HepG2 (cell line): ENCODE results near the gene C1orf185. TPM values are rescaled to one million over a fixed set of nuclear protein-coding genes. Genes with fewer than 3 reads are reported as not detected.

ENCODE experiments used
- ATAC-seq: fragments of 200-7000 bp; cut with Tn5 transposase; 3 replicates; pipeline ENCODE4 v1.9.1; 2020; ENCODE audit warnings: mild to moderate bottlenecking, moderate library complexity
- BruUV-seq: library from RNA; stranded (reverse); fragments of 400-500 nt; replicated peaks from 2 replicates; lab custom pipeline; 2021; lab: Mats Ljungman, UMichigan
- CTCF ChIA-PET: fragments of 300-600 bp; formaldehyde crosslinking; extraction: SDS; loops from one replicate; lab custom pipeline; 2021; ENCODE audit warnings: low total read pairs, inconsistent platforms, low intra/inter-chr PET ratio; lab: Yijun Ruan, JAX
- POLR2A ChIA-PET: fragments of 350-600 bp; sonication (Branson Sonifier 250); formaldehyde crosslinking; loops from one replicate; lab custom pipeline; 2020; ENCODE audit warnings: antibody characterized with exemption, inconsistent platforms; lab: Yijun Ruan, JAX
- DNase-seq: peaks from one replicate; pipeline ENCODE4 v3.0.0-alpha.2; 2015; ENCODE audit warnings: low spot score
- FAIRE-seq: peaks from 3 replicates; lab custom pipeline; 2011; peaks lifted over from hg19 to GRCh38; lab: Jason Lieb, UNC
- H2AFZ ChIP-seq: one replicate; pipeline ENCODE4 v1.6.1; 2011; ENCODE audit warnings: low read length, inconsistent platforms
- H3K27ac ChIP-seq: fragments of 300-600 bp; 3 replicates; pipeline ENCODE4 v1.8.0; 2011; ENCODE audit warnings: mixed run types, mild to moderate bottlenecking, mixed read lengths, low read length, inconsistent platforms; ENCODE audit not compliant: insufficient read depth; ENCODE audit errors: extremely low read length
- H3K27me3 ChIP-seq, 2 experiments: fragments of 200-600 bp in 1 of 2; 2 replicates in 1 of 2; 3 replicates in 1 of 2; pipeline versions ENCODE4 v1.6.0 to v1.8.0; 2011; ENCODE audit warnings: low read length in 2 of 2, mild to moderate bottlenecking in 2 of 2, moderate library complexity in 2 of 2, inconsistent platforms in 1 of 2; ENCODE audit not compliant: insufficient read depth in 2 of 2, control insufficient read depth in 1 of 2
- H3K36me3 ChIP-seq, 2 experiments: fragments of 200-600 bp in 1 of 2; replicated peaks in 1 of 2; 2 replicates in 1 of 2; 3 replicates in 1 of 2; pipeline versions ENCODE4 v1.5.1 to v1.8.0; 2011; ENCODE audit warnings: low read length in 2 of 2, inconsistent platforms in 1 of 2; ENCODE audit not compliant: insufficient read depth in 2 of 2, control insufficient read depth in 1 of 2
- H3K4me1 ChIP-seq: 2 replicates; pipeline ENCODE4 v1.5.1; 2012; ENCODE audit warnings: low read length, inconsistent platforms; ENCODE audit not compliant: insufficient read depth
- H3K4me2 ChIP-seq: 2 replicates; pipeline ENCODE4 v1.6.0; 2011; ENCODE audit warnings: low read depth, low read length, inconsistent platforms
- H3K4me3 ChIP-seq, 3 experiments: fragments of 200-600 bp in 1 of 3; sonication (generic), shearing (Covaris generic) in 1 of 3; replicated peaks in 1 of 3; 2 replicates each; pipeline ENCODE4 v1.5.1; 2011 to 2016; ENCODE audit warnings: low read length in 3 of 3, inconsistent platforms in 2 of 3, low read depth in 2 of 3, mild to moderate bottlenecking in 2 of 3, control low read depth in 1 of 3, mixed read lengths in 1 of 3; ENCODE audit not compliant: insufficient read depth in 1 of 3
- H3K79me2 ChIP-seq: one replicate; pipeline ENCODE4 v1.6.1; 2011; ENCODE audit warnings: low read length, inconsistent platforms; ENCODE audit not compliant: insufficient read depth
- H3K9ac ChIP-seq: 2 replicates; pipeline ENCODE4 v1.6.0; 2011; ENCODE audit warnings: mild to moderate bottlenecking, low read depth, low read length, inconsistent platforms; ENCODE audit not compliant: insufficient read depth
- H3K9me3 ChIP-seq: 2 replicates; pipeline ENCODE4 v1.5.1; 2012; ENCODE audit warnings: mild to moderate bottlenecking, low read length
- H4K20me1 ChIP-seq: 2 replicates; pipeline ENCODE4 v1.6.0; 2011; ENCODE audit warnings: inconsistent platforms, mild to moderate bottlenecking, low read length, moderate library complexity; ENCODE audit not compliant: insufficient read depth
- ATF7 ChIP-seq, 2 experiments: fragments of 450-650 bp in 1 of 2; sonication (generic) in 1 of 2; formaldehyde crosslinking in 1 of 2; IDR thresholded peaks; 2 replicates each; pipeline versions ENCODE4 v1.4.0 to v1.6.1; 2016 to 2020; ENCODE audit warnings: antibody characterized with exemption in 1 of 2, mild to moderate bottlenecking in 1 of 2, missing genetic modification reagents in 1 of 2
- HDAC6 ChIP-seq: fragments of 200-600 bp; sonication (generic); IDR thresholded peaks from 2 replicates; pipeline ENCODE4 v1.7.0; 2017; ENCODE audit warnings: mild to moderate bottlenecking, antibody characterized with exemption, low read length, low read depth
- KAT8 ChIP-seq: IDR thresholded peaks from 2 replicates; pipeline ENCODE4 v1.6.1; 2016; ENCODE audit warnings: missing genetic modification reagents, missing compliant biosample characterization
- PAWR ChIP-seq: sonication (generic); formaldehyde crosslinking; IDR thresholded peaks from 2 replicates; pipeline ENCODE4 v1.4.0; 2020; ENCODE audit warnings: missing genetic modification reagents, mild to moderate bottlenecking, borderline replicate concordance
- SOX13 ChIP-seq, 3 experiments: fragments of 450-650 bp in 1 of 3; sonication (generic) in 1 of 3; formaldehyde crosslinking in 1 of 3; IDR thresholded peaks in 2 of 3; conservative IDR thresholded peaks in 1 of 3; 2 replicates each; pipeline versions ENCODE4 v1.5.0 to v1.6.1; 2016 to 2020; ENCODE audit warnings: antibody characterized with exemption in 1 of 3, mild to moderate bottlenecking in 1 of 3, missing compliant biosample characterization in 1 of 3, missing genetic modification reagents in 1 of 3, moderate library complexity in 1 of 3
- ZFYVE20 ChIP-seq: sonication (generic); formaldehyde crosslinking; IDR thresholded peaks from 2 replicates; pipeline ENCODE4 v1.8.0; 2023; ENCODE audit warnings: low read depth, mild to moderate bottlenecking, moderate library complexity, missing genetic modification reagents, borderline replicate concordance
- ZNF567 ChIP-seq: sonication (generic); formaldehyde crosslinking; IDR thresholded peaks from 2 replicates; pipeline ENCODE4 v1.8.1; 2023; ENCODE audit warnings: mild to moderate bottlenecking, missing genetic modification reagents, borderline replicate concordance
- ZNF792 ChIP-seq: IDR thresholded peaks from 2 replicates; pipeline ENCODE4 v1.6.1; 2016
- WGBS: methylation state at CpG from one replicate; pipeline ENCODE4 v1.1.6; 2017; ENCODE audit warnings: low lambda C conversion rate; 5-methylcytosine and 5-hydroxymethylcytosine counted together
- in situ Hi-C: cut with HindIII; loops from 2 replicates; pipeline ENCODE4 v1.10.0; 2017; ENCODE audit warnings: low pct_unique_long_range_greater_than_20kb; ENCODE audit not compliant: extremely low pct_ligation_motif_present
- intact Hi-C: fragments of 100-400 bp; cut with micrococcal nuclease; formaldehyde crosslinking; loops from one replicate; pipeline ENCODE4 v1.10.0; 2022; ENCODE audit not compliant: unreplicated experiment
- polyA plus RNA-seq, 8 experiments: library from polyadenylated mRNA; depleted of rRNA in 3 of 8; stranded (reverse) in 7 of 8; unstranded in 1 of 8; fragments of >200 nt; fragmentation: Illumina TruSeq in 4 of 8; extraction: Trizol in 4 of 8; gene quantifications; 2 replicates each; pipeline versions ENCODE4 v1.2.1 to v1.2.3, GENCODE V29; 2011 to 2016; ENCODE audit warnings: low read depth in 4 of 8, missing spikeins in 1 of 8, mixed read lengths in 1 of 8; ENCODE audit not compliant: insufficient read depth in 1 of 8
- total RNA-seq, 5 experiments: library from RNA; depleted of rRNA; stranded (reverse); fragments of >200 nt; fragmentation: Illumina TruSeq; extraction: Trizol; gene quantifications; 2 replicates each; pipeline ENCODE4 v1.2.3, GENCODE V29; 2016; ENCODE audit warnings: low read depth in 1 of 5
- TF ChIP-seq, protein P1 (sequence below): sonication (generic); formaldehyde crosslinking; IDR thresholded peaks from 2 replicates; pipeline ENCODE4 v1.4.0; 2020; ENCODE audit warnings: missing genetic modification reagents
- TF ChIP-seq, protein P2 (sequence below): sonication (generic); formaldehyde crosslinking; IDR thresholded peaks from 2 replicates; pipeline ENCODE4 v1.8.1; 2023; ENCODE audit warnings: mild to moderate bottlenecking, inconsistent platforms, moderate library complexity, missing genetic modification reagents, borderline replicate concordance

C1orf185 gene
- total and polyA plus RNA-seq, 2 of the 13 experiments (the other 11 are each of a cell fraction or from before 2014, with no cell fraction given): not detected

- H3K4me2 ChIP-seq: no peak overlapping the region
Observed at GRCh38 chr1:51139474-51139873, 37.4 kb downstream of the C1orf185 start.

More at GRCh38 chr1:51139474-51139873, 37.4 kb downstream of the C1orf185 start:
- no peaks in the 10 kb centered on the region for H4K20me1 ChIP-seq
- no peaks in the 10 kb centered on the region for H3K27me3 ChIP-seq
- WGBS: 6% methylated on average over 2 of the region's 2 CpGs
- H3K4me3 ChIP-seq: no peak overlapping the region
- CTCF ChIA-PET: no interaction called here
- BruUV-seq: no TSS peak
- POLR2A ChIA-PET: no interaction called here
- TF ChIP-seq, protein P1, sequence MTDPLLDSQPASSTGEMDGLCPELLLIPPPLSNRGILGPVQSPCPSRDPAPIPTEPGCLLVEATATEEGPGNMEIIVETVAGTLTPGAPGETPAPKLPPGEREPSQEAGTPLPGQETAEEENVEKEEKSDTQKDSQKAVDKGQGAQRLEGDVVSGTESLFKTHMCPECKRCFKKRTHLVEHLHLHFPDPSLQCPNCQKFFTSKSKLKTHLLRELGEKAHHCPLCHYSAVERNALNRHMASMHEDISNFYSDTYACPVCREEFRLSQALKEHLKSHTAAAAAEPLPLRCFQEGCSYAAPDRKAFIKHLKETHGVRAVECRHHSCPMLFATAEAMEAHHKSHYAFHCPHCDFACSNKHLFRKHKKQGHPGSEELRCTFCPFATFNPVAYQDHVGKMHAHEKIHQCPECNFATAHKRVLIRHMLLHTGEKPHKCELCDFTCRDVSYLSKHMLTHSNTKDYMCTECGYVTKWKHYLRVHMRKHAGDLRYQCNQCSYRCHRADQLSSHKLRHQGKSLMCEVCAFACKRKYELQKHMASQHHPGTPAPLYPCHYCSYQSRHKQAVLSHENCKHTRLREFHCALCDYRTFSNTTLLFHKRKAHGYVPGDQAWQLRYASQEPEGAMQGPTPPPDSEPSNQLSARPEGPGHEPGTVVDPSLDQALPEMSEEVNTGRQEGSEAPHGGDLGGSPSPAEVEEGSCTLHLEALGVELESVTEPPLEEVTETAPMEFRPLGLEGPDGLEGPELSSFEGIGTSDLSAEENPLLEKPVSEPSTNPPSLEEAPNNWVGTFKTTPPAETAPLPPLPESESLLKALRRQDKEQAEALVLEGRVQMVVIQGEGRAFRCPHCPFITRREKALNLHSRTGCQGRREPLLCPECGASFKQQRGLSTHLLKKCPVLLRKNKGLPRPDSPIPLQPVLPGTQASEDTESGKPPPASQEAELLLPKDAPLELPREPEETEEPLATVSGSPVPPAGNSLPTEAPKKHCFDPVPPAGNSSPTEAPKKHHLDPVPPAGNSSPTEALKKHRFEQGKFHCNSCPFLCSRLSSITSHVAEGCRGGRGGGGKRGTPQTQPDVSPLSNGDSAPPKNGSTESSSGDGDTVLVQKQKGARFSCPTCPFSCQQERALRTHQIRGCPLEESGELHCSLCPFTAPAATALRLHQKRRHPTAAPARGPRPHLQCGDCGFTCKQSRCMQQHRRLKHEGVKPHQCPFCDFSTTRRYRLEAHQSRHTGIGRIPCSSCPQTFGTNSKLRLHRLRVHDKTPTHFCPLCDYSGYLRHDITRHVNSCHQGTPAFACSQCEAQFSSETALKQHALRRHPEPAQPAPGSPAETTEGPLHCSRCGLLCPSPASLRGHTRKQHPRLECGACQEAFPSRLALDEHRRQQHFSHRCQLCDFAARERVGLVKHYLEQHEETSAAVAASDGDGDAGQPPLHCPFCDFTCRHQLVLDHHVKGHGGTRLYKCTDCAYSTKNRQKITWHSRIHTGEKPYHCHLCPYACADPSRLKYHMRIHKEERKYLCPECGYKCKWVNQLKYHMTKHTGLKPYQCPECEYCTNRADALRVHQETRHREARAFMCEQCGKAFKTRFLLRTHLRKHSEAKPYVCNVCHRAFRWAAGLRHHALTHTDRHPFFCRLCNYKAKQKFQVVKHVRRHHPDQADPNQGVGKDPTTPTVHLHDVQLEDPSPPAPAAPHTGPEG: no peak
- TF ChIP-seq KAT8 (CRISPR knock-in tag) (no peak), ATF7 (IDR thresholded peaks at IDR 0.05) (no peak), ATF7 (CRISPR knock-in tag; IDR thresholded peaks at IDR 0.05) (no peak), SOX13 (IDR thresholded peaks at IDR 0.05) (no peak), SOX13 (CRISPR knock-in tag; conservative IDR thresholded peaks at IDR 0.05 in 1 of 2, IDR thresholded peaks at IDR 0.05 in 1 of 2) (no peak), ZNF567 (no peak), ZFYVE20 (CRISPR knock-in tag) (no peak), PAWR (no peak), HDAC6 (no peak), ZNF792 (CRISPR knock-in tag) (no peak)
- TF ChIP-seq, protein P2, sequence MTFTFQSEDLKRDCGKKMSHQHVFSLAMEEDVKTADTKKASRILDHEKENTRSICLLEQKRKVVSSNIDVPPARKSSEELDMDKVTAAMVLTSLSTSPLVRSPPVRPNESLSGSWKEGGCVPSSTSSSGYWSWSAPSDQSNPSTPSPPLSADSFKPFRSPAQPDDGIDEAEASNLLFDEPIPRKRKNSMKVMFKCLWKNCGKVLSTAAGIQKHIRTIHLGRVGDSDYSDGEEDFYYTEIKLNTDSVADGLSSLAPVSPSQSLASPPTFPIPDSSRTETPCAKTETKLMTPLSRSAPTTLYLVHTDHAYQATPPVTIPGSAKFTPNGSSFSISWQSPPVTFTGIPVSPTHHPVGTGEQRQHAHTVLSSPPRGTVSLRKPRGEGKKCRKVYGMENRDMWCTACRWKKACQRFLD (CRISPR knock-in tag): no peak
- FAIRE-seq (no peak), DNase-seq (no peak), ATAC-seq (no peak)
- no peaks in the 10 kb centered on the region for H3K36me3 ChIP-seq
- no peaks in the 10 kb centered on the region for H3K79me2 ChIP-seq
- no peak overlapping the region for H3K27ac ChIP-seq
- H2AFZ ChIP-seq: no peak overlapping the region
- intact Hi-C loops: no loop called here
- in situ Hi-C loops: no loop called here
- no peaks in the 10 kb centered on the region for H3K4me1 ChIP-seq
- H3K9me3 ChIP-seq: no peaks in the 10 kb centered on the region
- H3K9ac ChIP-seq: no peak overlapping the region
